SK-N-SH treated with all-trans-retinoic acid at 6 μM for 48 hours (cell line): ENCODE measurements around the gene ZBTB3.

Source experiments
- ATAC-seq: fragments of 200-7000 bp; cut with Tn5 transposase; 3 replicates; pipeline ENCODE4 v1.9.1; 2020; ENCODE audit warnings: mild to moderate bottlenecking, moderate library complexity
- ARNTL ChIP-seq: fragments of 450-650 bp; formaldehyde crosslinking; IDR thresholded peaks from 2 replicates; pipeline ENCODE4 v1.5.0; 2020; ENCODE audit warnings: low read depth, mild to moderate bottlenecking, moderate library complexity, borderline replicate concordance
- BACH2 ChIP-seq: fragments of 250-450 bp; sonication (Bioruptor Pico); IDR thresholded peaks from 2 replicates; pipeline ENCODE4 v1.9.0; 2021; ENCODE audit warnings: mild to moderate bottlenecking, borderline replicate concordance
- CREB5 ChIP-seq: fragments of 250-450 bp; sonication (Bioruptor Pico); IDR thresholded peaks from 2 replicates; pipeline ENCODE4 v1.5.1; 2020; ENCODE audit warnings: low read depth, mild to moderate bottlenecking, moderate library complexity
- CSDC2 ChIP-seq: fragments of 250-450 bp; sonication (Bioruptor Pico); IDR thresholded peaks from 2 replicates; pipeline ENCODE4 v1.5.0; 2020; ENCODE audit warnings: mild to moderate bottlenecking, moderate library complexity
- CSRNP3 ChIP-seq: fragments of 250-450 bp; sonication (Bioruptor Pico); IDR thresholded peaks from 2 replicates; pipeline ENCODE4 v1.5.1; 2021; ENCODE audit warnings: mild to moderate bottlenecking, moderate library complexity
- ISL1 ChIP-seq: fragments of 250-450 bp; sonication (Bioruptor Pico); IDR thresholded peaks from 2 replicates; pipeline ENCODE4 v2.1.2; 2022; ENCODE audit warnings: mild to moderate bottlenecking, moderate library complexity
- OSR1 ChIP-seq: fragments of 250-450 bp; sonication (Bioruptor Pico); IDR thresholded peaks from 2 replicates; pipeline ENCODE4 v1.8.0; 2022; ENCODE audit warnings: moderate library complexity, mild to moderate bottlenecking, inconsistent platforms
- PPARA ChIP-seq: fragments of 250-450 bp; sonication (Bioruptor Pico); IDR thresholded peaks from 2 replicates; pipeline ENCODE4 v1.5.0; 2020; ENCODE audit warnings: mild to moderate bottlenecking, borderline replicate concordance
- SNAI2 ChIP-seq: fragments of 250-450 bp; sonication (Bioruptor Pico); IDR thresholded peaks from 2 replicates; pipeline ENCODE4 v1.5.0; 2020; ENCODE audit warnings: mild to moderate bottlenecking, moderate library complexity
- TCF4 ChIP-seq: fragments of 250-450 bp; sonication (Bioruptor Pico); IDR thresholded peaks from 2 replicates; pipeline ENCODE4 v1.8.0; 2021; ENCODE audit warnings: mild to moderate bottlenecking, moderate library complexity, borderline replicate concordance
- TOX ChIP-seq: fragments of 250-450 bp; sonication (Bioruptor Pico); IDR thresholded peaks from 2 replicates; pipeline ENCODE4 v1.8.0; 2021; ENCODE audit warnings: mild to moderate bottlenecking, moderate library complexity, borderline replicate concordance
- TSHZ2 ChIP-seq: fragments of 250-450 bp; sonication (Bioruptor Pico); IDR thresholded peaks from 2 replicates; pipeline ENCODE4 v1.5.0; 2020; ENCODE audit warnings: mild to moderate bottlenecking, moderate library complexity
- ZC3H10 ChIP-seq: fragments of 250-450 bp; sonication (Bioruptor Pico); IDR thresholded peaks from 2 replicates; pipeline ENCODE4 v1.5.1; 2021; ENCODE audit warnings: mild to moderate bottlenecking, moderate library complexity
- ZFP3 ChIP-seq: fragments of 250-450 bp; sonication (Bioruptor Pico); IDR thresholded peaks from 2 replicates; pipeline ENCODE4 v1.5.0; 2020; ENCODE audit warnings: mild to moderate bottlenecking, moderate library complexity
- ZFP30 ChIP-seq: fragments of 450-650 bp; formaldehyde crosslinking; IDR thresholded peaks from 2 replicates; pipeline ENCODE4 v1.5.0; 2022; ENCODE audit warnings: mild to moderate bottlenecking, moderate library complexity
- ZNF565 ChIP-seq: fragments of 450-650 bp; formaldehyde crosslinking; conservative IDR thresholded peaks from 2 replicates; pipeline ENCODE4 v1.5.0; 2020; ENCODE audit warnings: low read depth, mild to moderate bottlenecking, moderate library complexity
- ZNF70 ChIP-seq: fragments of 450-650 bp; formaldehyde crosslinking; IDR thresholded peaks from 2 replicates; pipeline ENCODE4 v1.5.0; 2020; ENCODE audit warnings: mild to moderate bottlenecking, moderate library complexity
- ZNF8 ChIP-seq: fragments of 450-650 bp; formaldehyde crosslinking; IDR thresholded peaks from 2 replicates; pipeline ENCODE4 v1.5.0; 2020; ENCODE audit warnings: mild to moderate bottlenecking, moderate library complexity

Gene ZBTB3

GRCh38 chr11:62708793-62709192, 45.2 kb downstream of the ZBTB3 start:
- ATAC-seq, result no peak; the same call in 2 of the 3 replicates
- TF ChIP-seq ZNF565 (CRISPR knock-in tag) (no peak), OSR1 (no peak), ZFP3 (CRISPR knock-in tag) (no peak), TCF4 (CRISPR knock-in tag) (no peak), CREB5 (no peak)

- no peak for TF ChIP-seq CSRNP3 (CRISPR knock-in tag)
- no peak for TF ChIP-seq ZNF8 (CRISPR knock-in tag)
- TF ChIP-seq SNAI2 (CRISPR knock-in tag), result no peak
- TF ChIP-seq TSHZ2 (CRISPR knock-in tag), result no peak
- TF ChIP-seq BACH2 (CRISPR knock-in tag), result no peak
- no peak for TF ChIP-seq CSDC2 (CRISPR knock-in tag)
- TF ChIP-seq TCF4 (CRISPR knock-in tag), result no peak
- no peak for TF ChIP-seq ZFP3 (CRISPR knock-in tag)
- no peak for TF ChIP-seq ZNF70 (CRISPR knock-in tag)
- no peak for TF ChIP-seq CREB5
- ATAC-seq, result no peak
Observed at GRCh38 chr11:62708392-62708791, 45.6 kb downstream of the ZBTB3 start.

- no peak for ATAC-seq
- TF ChIP-seq OSR1 (no peak), ZNF70 (CRISPR knock-in tag) (no peak), ARNTL (no peak), BACH2 (CRISPR knock-in tag) (no peak), ZFP3 (CRISPR knock-in tag) (no peak), CSRNP3 (CRISPR knock-in tag) (no peak), PPARA (no peak), TSHZ2 (CRISPR knock-in tag) (no peak), CREB5 (no peak), ZFP30 (CRISPR knock-in tag) (no peak), ISL1 (CRISPR knock-in tag) (no peak), ZC3H10 (CRISPR knock-in tag) (no peak), TOX (no peak)
Observed at GRCh38 chr11:62707277-62707861, 46.6 kb downstream of the ZBTB3 start, which contains the start of the genes BSCL2 and GNG3. TSS of gene BSCL2 (minus strand) at chr11:62707424. CDS start at chr11:62707195, 229 bp downstream. TSS of gene GNG3 (plus strand) at chr11:62707676. CDS start at chr11:62708296, 620 bp downstream.
